Right lobe of liver (tissue), 6 donors: Measurements from ENCODE around the gene ADARB2. TPM values are rescaled to one million over a fixed set of nuclear protein-coding genes. Genes with fewer than 3 reads are reported as not detected.
A peak's percentile ranks its signal among the peaks of the same experiment; 100 is the strongest.

Source experiments
- ATAC-seq, 4 donors: fragments of 200-7000 bp; cut with Tn5 transposase; one replicate each; pipeline ENCODE4 v1.9.1; 2020; ENCODE audit warnings: mild to moderate bottlenecking in 4 of 4, moderate library complexity in 4 of 4
- DNase-seq, 3 donors: peaks; one replicate each; pipeline ENCODE4 v3.0.0-alpha.2; 2020
- H3K27ac ChIP-seq, 3 donors: fragments of 200-600 bp; one replicate each; pipeline ENCODE4 v1.8.0; 2022
- H3K27me3 ChIP-seq, 2 donors: fragments of 200-600 bp; one replicate each; pipeline ENCODE4 v1.8.0; 2022
- H3K36me3 ChIP-seq, 4 donors: fragments of 200-600 bp; sonication (generic) in 1 of 4; one replicate each; pipeline versions ENCODE4 v1.5.1 to v1.8.0; 2017 to 2022; ENCODE audit warnings: control low read depth in 1 of 4
- H3K4me1 ChIP-seq, 4 donors: fragments of 200-600 bp; sonication (generic) in 1 of 4; one replicate each; pipeline versions ENCODE4 v1.5.1 to v1.8.0; 2017 to 2022; ENCODE audit warnings: control low read depth in 1 of 4
- H3K4me3 ChIP-seq, 3 donors: fragments of 200-600 bp; one replicate each; pipeline ENCODE4 v1.8.0; 2022
- H3K9me3 ChIP-seq, 4 donors: fragments of 200-600 bp; sonication (generic) in 1 of 4; one replicate each; pipeline versions ENCODE4 v1.5.1 to v1.8.0; 2017 to 2022; ENCODE audit warnings: control low read depth in 1 of 4
- CTCF ChIP-seq, 4 donors: fragments of 200-600 bp in 3 of 4; fragments of 450-650 bp in 1 of 4; IDR thresholded peaks; one replicate each; pipeline versions ENCODE4 v1.5.1 to v1.8.0; 2016 to 2022; ENCODE audit warnings: antibody characterized with exemption in 4 of 4, mild to moderate bottlenecking in 2 of 4
- POLR2A ChIP-seq: fragments of 450-650 bp; IDR thresholded peaks from one replicate; pipeline ENCODE4 v1.6.1; 2017; ENCODE audit warnings: antibody characterized with exemption, mild to moderate bottlenecking
- WGBS: methylation state at CpG from one replicate; pipeline ENCODE4 v1.1.6; 2018; ENCODE audit warnings: low coverage, low lambda C conversion rate; ENCODE audit not compliant: insufficient coverage; ENCODE audit errors: missing lambda C conversion rate; 5-methylcytosine and 5-hydroxymethylcytosine counted together
- intact Hi-C, 2 donors: fragments of 100-400 bp; cut with DNase I; formaldehyde crosslinking; loops; one replicate each; pipeline versions ENCODE4 v1.11.2 to v1.14.1; 2022
- total RNA-seq, 6 experiments: library from RNA; depleted of rRNA in 2 of 6; stranded (reverse); fragments of >200 nt in 2 of 6; fragmentation: NEBNext Ultra II Directional in 3 of 6; extraction: Animal tissue kit (Norgen Biotek cat#: 25700) in 3 of 6; gene quantifications; one replicate each; pipeline versions ENCODE4 v1.1.0 to v1.2.4, GENCODE V29; 2016 to 2023
- donor health status: DM: no; HTN: yes; CAD: no.
- donor health status: DM: no; HTN: no; CAD: no.
- donor health status: DM: no; HTN: no; CAD: no.
- donor health status: DM: no; HTN: yes; CAD: no.
- donor health status: DM: no; HTN: yes; CAD: no.

The ADARB2 gene
- total RNA-seq, 6 experiments from 2014 or later = 0.07 to 0.68 (median 0.42) TPM

GRCh38 chr10:1572519-1573333, 164.6 kb downstream of the ADARB2 start:
- Histone ChIP-seq H3K4me3 (no peak overlapping the region), H3K27ac (no peak overlapping the region), H3K9me3 (no peaks in the 10 kb centered on the region), H3K36me3 (no peaks in the 10 kb centered on the region), H3K27me3 (no peaks in the 10 kb centered on the region), H3K4me1 (no peaks in the 10 kb centered on the region)
- WGBS = 29% methylated on average over 5 of the region's 10 CpGs
- intact Hi-C loops = no loop called here
- ATAC-seq = no peak
- DNase-seq = peak in 1 of 3 donors; percentile 14
- no peak for TF ChIP-seq POLR2A

- H3K9me3 ChIP-seq = no peaks in the 10 kb centered on the region
- H3K4me3 ChIP-seq = no peak overlapping the region
- ATAC-seq = no peak
- H3K4me1 ChIP-seq = no peaks in the 10 kb centered on the region
- intact Hi-C loops = no loop called here
- no peaks in the 10 kb centered on the region for H3K27me3 ChIP-seq
- WGBS = 63% methylated on average over 4 of the region's 4 CpGs
- H3K36me3 ChIP-seq = no peaks in the 10 kb centered on the region
- no peak overlapping the region for H3K27ac ChIP-seq
- TF ChIP-seq POLR2A = no peak
- TF ChIP-seq CTCF (IDR thresholded peaks at IDR 0.05) = no peak
- no peak for DNase-seq
These were observed 165.6 kb downstream of the ADARB2 start for GRCh38 chr10:1571587-1572237.

GRCh38 chr10:1570416-1571051, 166.8 kb downstream of the ADARB2 start:
- Histone ChIP-seq H3K9me3 (no peaks in the 10 kb centered on the region), H3K4me3 (no peak overlapping the region), H3K27me3 (no peaks in the 10 kb centered on the region), H3K4me1 (no peaks in the 10 kb centered on the region), H3K36me3 (no peaks in the 10 kb centered on the region), H3K27ac (no peak overlapping the region)
- 42% methylated on average over 9 of the region's 10 CpGs for WGBS
- TF ChIP-seq CTCF (IDR thresholded peaks at IDR 0.05) (no peak), POLR2A (no peak)
- ATAC-seq (no peak), DNase-seq (no peak)
- intact Hi-C loops = no loop called here

GRCh38 chr10:1569208-1569607, 168.1 kb downstream of the ADARB2 start:
- H3K9me3 ChIP-seq = no peaks in the 10 kb centered on the region
- H3K27ac ChIP-seq = no peak overlapping the region
- no peak for ATAC-seq
- no peaks in the 10 kb centered on the region for H3K4me1 ChIP-seq
- intact Hi-C loops = no loop called here
- no peaks in the 10 kb centered on the region for H3K36me3 ChIP-seq
- WGBS = 42% methylated on average over 5 of the region's 8 CpGs
- no peak overlapping the region for H3K4me3 ChIP-seq
- no peaks in the 10 kb centered on the region for H3K27me3 ChIP-seq
- no peak for TF ChIP-seq CTCF (IDR thresholded peaks at IDR 0.05)
- no peak for TF ChIP-seq POLR2A
- DNase-seq = no peak
